HPDE6-E6E7 (cell line): Measurements from ENCODE around the gene ISOC2.
"Not testable (repeated sequence)": the region's sequence is repeated elsewhere in the genome, so short reads cannot be mapped to it uniquely, and the experiment has no call there.

Source experiments
- DNase-seq: peaks from one replicate; pipeline ENCODE4 v3.0.0; 2011; ENCODE audit warnings: missing footprints; ENCODE audit errors: extremely low spot score

ISOC2 gene

GRCh38 chr19:55407800-55408532, 53.5 kb downstream of the ISOC2 start:
- peak; percentile 100 for DNase-seq

- DNase-seq, result not testable (repeated sequence)
Measured at GRCh38 chr19:55407550-55407799, 54.0 kb downstream of the ISOC2 start, which contains the start of gene UBE2S. Gene UBE2S (minus strand): TSS chr19:55407788. CDS start chr19:55407589, 199 bp downstream.

- peak; percentile 25 for DNase-seq
Measured at GRCh38 chr19:55406826-55407549, 54.5 kb downstream of the ISOC2 start.

GRCh38 chr19:55406091-55406825, 55.2 kb downstream of the ISOC2 start:
- DNase-seq, result no peak

GRCh38 chr19:55405638-55406037, 55.8 kb downstream of the ISOC2 start:
- DNase-seq, result no peak
